ENCODE measurements around the gene NPPC. TPM values are rescaled to one million over a fixed set of nuclear protein-coding genes. Genes with fewer than 3 reads are reported as not detected.
"Not testable (repeated sequence)": the region's sequence is repeated elsewhere in the genome, so short reads cannot be mapped to it uniquely, and the experiment has no call there.

NPPC gene
- polyA plus RNA-seq, 1 experiment, result not detected

DNA sequence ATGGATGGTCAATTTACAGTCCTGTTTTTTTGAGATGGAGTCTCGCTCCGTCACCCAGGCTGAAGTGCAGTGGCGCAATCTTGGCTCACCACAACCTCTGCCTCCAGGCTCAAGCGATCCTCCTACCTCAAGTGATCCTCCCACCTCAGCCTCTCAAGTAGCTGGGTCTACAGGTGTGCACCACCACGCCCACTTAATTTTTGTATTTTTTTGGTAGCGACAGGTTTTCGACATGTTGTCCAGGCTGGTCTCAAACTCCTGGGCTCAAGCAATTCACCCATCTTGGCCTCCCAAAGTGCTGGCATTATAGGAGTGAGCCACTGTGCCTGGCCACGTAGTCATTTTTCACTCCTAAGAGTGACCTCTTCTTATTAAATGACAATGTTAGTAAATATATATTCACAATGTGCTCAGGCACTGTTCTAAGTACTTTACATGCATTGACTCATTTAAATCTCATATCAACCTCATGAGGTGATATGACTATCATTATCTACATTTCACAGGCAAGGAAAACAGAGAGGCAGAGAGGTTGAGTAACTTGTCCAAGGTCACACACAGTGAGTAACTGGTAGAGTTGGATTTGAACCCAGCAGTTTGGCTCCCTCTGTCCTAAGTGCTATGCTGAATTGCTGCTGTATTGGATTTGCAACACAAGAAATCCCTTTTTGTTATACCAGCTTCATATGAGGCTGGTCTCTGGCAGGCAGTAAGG is 29.7 kb upstream of the NPPC start:
- ChIA-PET POLR2A (no interaction called here), CTCF (no interaction called here)
- TF ChIP-seq, protein P1, sequence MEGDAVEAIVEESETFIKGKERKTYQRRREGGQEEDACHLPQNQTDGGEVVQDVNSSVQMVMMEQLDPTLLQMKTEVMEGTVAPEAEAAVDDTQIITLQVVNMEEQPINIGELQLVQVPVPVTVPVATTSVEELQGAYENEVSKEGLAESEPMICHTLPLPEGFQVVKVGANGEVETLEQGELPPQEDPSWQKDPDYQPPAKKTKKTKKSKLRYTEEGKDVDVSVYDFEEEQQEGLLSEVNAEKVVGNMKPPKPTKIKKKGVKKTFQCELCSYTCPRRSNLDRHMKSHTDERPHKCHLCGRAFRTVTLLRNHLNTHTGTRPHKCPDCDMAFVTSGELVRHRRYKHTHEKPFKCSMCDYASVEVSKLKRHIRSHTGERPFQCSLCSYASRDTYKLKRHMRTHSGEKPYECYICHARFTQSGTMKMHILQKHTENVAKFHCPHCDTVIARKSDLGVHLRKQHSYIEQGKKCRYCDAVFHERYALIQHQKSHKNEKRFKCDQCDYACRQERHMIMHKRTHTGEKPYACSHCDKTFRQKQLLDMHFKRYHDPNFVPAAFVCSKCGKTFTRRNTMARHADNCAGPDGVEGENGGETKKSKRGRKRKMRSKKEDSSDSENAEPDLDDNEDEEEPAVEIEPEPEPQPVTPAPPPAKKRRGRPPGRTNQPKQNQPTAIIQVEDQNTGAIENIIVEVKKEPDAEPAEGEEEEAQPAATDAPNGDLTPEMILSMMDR (IDR thresholded peaks at IDR 0.05; ENCODE audit: low read depth, low read length), result no peak
- no peak overlapping the region for H3K4me3 ChIP-seq (ENCODE audit: low read depth, low read length)
- DNase-seq (ENCODE audit: low read depth, low spot score), result no peak
- H3K9me3 ChIP-seq (ENCODE audit: control insufficient read depth, insufficient read depth, low read length), result no peaks in the 10 kb centered on the region
- H3K27ac ChIP-seq (ENCODE audit: low read depth, low read length), result no peak overlapping the region
- H3K27me3 ChIP-seq (ENCODE audit: control insufficient read depth, insufficient read depth, low read length), result peaks cover 6% of the 10 kb centered on the region

- Histone ChIP-seq H3K27ac (ENCODE audit: low read depth, low read length) (no peak overlapping the region), H3K27me3 (ENCODE audit: control insufficient read depth, insufficient read depth, low read length) (peaks cover 6% of the 10 kb centered on the region), H3K4me3 (ENCODE audit: low read depth, low read length) (no peak overlapping the region), H3K9me3 (ENCODE audit: control insufficient read depth, insufficient read depth, low read length) (no peaks in the 10 kb centered on the region)
- DNase-seq (ENCODE audit: low read depth, low spot score), result no peak
- ChIA-PET POLR2A (no interaction called here), CTCF (no interaction called here)
- TF ChIP-seq, protein P1 (IDR thresholded peaks at IDR 0.05; ENCODE audit: low read depth, low read length), result no peak
Measured at GRCh38 chr2:231951452-231952035, 25.3 kb upstream of the NPPC start.

GRCh38 chr2:231947694-231948093 is 21.5 kb upstream of the NPPC start:
- POLR2A ChIA-PET, result no interaction called here
- CTCF ChIA-PET, result no interaction called here
- H3K27ac ChIP-seq (ENCODE audit: low read depth, low read length), result no peak overlapping the region
- no peak for DNase-seq (ENCODE audit: low read depth, low spot score)
- H3K27me3 ChIP-seq (ENCODE audit: control insufficient read depth, insufficient read depth, low read length), result no peaks in the 10 kb centered on the region
- H3K4me3 ChIP-seq (ENCODE audit: low read depth, low read length), result no peak overlapping the region
- no peaks in the 10 kb centered on the region for H3K9me3 ChIP-seq (ENCODE audit: control insufficient read depth, insufficient read depth, low read length)
- TF ChIP-seq, protein P1 (IDR thresholded peaks at IDR 0.05; ENCODE audit: low read depth, low read length), result no peak

DNA sequence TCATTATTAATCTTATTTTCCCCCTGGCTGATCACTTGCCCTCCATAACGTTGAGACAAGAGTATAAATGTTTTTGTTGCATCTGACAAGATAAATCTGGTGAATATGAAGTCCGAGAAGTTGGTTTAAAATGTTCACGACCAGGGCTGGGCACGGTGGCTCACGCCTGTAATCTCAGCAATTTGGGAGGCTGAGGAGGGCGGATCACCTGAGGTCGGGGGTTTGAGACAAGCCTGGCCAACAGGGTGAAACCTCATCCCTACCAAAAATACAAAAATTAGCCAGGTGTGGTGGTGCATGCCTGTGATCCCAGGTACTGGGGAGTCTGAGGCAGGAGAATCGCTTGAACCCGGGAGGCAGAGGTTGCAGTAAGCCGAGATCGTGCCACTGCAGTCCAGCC is 20.9 kb upstream of the NPPC start:
- POLR2A ChIA-PET, result interaction anchor here (0.6 kb wide), 1 partner anchor 10 kb away, joined by 7 read pairs; no protein-coding TSS in a partner anchor
- H3K27ac ChIP-seq (ENCODE audit: low read depth, low read length); DNase-seq (ENCODE audit: low read depth, low spot score); H3K27me3 ChIP-seq (ENCODE audit: control insufficient read depth, insufficient read depth, low read length); CTCF ChIA-PET; H3K4me3 ChIP-seq (ENCODE audit: low read depth, low read length); H3K9me3 ChIP-seq (ENCODE audit: control insufficient read depth, insufficient read depth, low read length): not testable (repeated sequence)

DNA sequence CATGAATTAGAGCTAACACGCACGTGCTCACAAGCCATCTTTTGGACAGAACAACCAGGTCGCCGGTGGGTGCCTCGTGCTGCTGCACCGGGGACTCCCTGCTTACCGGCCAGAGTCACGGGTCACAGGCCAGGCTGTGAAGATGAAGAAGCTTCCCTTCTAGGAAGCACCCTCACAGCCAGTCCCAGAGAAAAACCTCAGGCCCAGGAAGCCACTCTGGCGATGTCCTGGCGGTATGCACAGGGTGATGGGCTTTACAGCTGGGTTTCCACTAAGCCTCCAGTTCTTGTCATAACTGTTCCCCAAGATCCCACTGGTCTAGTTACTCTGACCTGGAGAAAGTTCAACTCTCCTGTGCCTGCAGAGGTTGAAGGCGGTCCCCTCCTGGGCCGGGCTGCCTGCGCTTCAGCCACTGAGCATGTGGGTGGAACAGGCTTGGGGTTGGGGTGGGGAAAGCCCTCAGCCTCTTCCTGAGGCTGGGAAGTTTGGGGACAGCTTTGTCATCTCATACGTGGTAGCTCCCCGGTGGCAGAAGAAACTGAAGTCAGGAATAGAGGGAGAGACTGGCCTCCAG is 20.1 kb upstream of the NPPC start:
- TF ChIP-seq, protein P1 (IDR thresholded peaks at IDR 0.05; ENCODE audit: low read depth, low read length), result no peak
- Histone ChIP-seq H3K27ac (ENCODE audit: low read depth, low read length) (no peak overlapping the region), H3K4me3 (ENCODE audit: low read depth, low read length) (no peak overlapping the region), H3K27me3 (ENCODE audit: control insufficient read depth, insufficient read depth, low read length) (peaks cover 3% of the 10 kb centered on the region), H3K9me3 (ENCODE audit: control insufficient read depth, insufficient read depth, low read length) (no peaks in the 10 kb centered on the region)
- CTCF ChIA-PET, result no interaction called here
- POLR2A ChIA-PET, result interaction anchor here (0.6 kb wide), 1 partner anchor 11 kb away, joined by 7 read pairs; no protein-coding TSS in a partner anchor
- DNase-seq (ENCODE audit: low read depth, low spot score), result no peak
